GM23338 (cell line): ENCODE results near the gene CTXN3. TPM values are rescaled to one million over a fixed set of nuclear protein-coding genes. Genes with fewer than 3 reads are reported as not detected.

Experiments
- ATAC-seq: fragments of 200-7000 bp; cut with Tn5 transposase; 3 replicates; pipeline ENCODE4 v1.9.1; 2020
- DNase-seq: peaks from one replicate; pipeline ENCODE4 v3.0.0-alpha.2; 2015; ENCODE audit warnings: low spot score
- H2AFZ ChIP-seq: fragments of 200-600 bp; sonication (generic); 2 replicates; pipeline ENCODE4 v1.8.0; 2016; ENCODE audit warnings: antibody characterized with exemption, mild to moderate bottlenecking, moderate library complexity
- H3F3A ChIP-seq: fragments of 200-600 bp; sonication (generic); replicated peaks from 2 replicates; pipeline ENCODE4 v1.8.0; 2017; ENCODE audit warnings: antibody characterized with exemption, mixed run types, low read depth
- H3K27ac ChIP-seq: fragments of 200-600 bp; sonication (generic); 2 replicates; pipeline ENCODE4 v1.6.1; 2016; ENCODE audit warnings: low read depth
- H3K27me3 ChIP-seq: fragments of 200-600 bp; sonication (generic); 2 replicates; pipeline ENCODE4 v1.8.0; 2016; ENCODE audit warnings: mild to moderate bottlenecking, mixed run types, moderate library complexity; ENCODE audit not compliant: insufficient read depth
- H3K36me3 ChIP-seq: fragments of 200-600 bp; sonication (generic); 2 replicates; pipeline ENCODE4 v1.8.0; 2016; ENCODE audit warnings: mild to moderate bottlenecking; ENCODE audit not compliant: insufficient read depth
- H3K4me1 ChIP-seq: fragments of 200-600 bp; sonication (generic); 2 replicates; pipeline ENCODE4 v1.8.0; 2016; ENCODE audit warnings: mild to moderate bottlenecking, moderate library complexity; ENCODE audit not compliant: insufficient read depth
- H3K4me2 ChIP-seq: fragments of 200-600 bp; sonication (generic); 2 replicates; pipeline ENCODE4 v1.7.1; 2017; ENCODE audit warnings: mixed run types
- H3K4me3 ChIP-seq: fragments of 200-600 bp; sonication (generic); 2 replicates; pipeline ENCODE4 v1.6.1; 2016; ENCODE audit warnings: mixed run types
- H3K79me2 ChIP-seq: fragments of 200-600 bp; sonication (generic); replicated peaks from 2 replicates; pipeline ENCODE4 v1.8.0; 2017; ENCODE audit warnings: mild to moderate bottlenecking; ENCODE audit not compliant: insufficient read depth
- H3K9me2 ChIP-seq: fragments of 200-600 bp; sonication (generic); 2 replicates; pipeline ENCODE4 v1.8.0; 2017; ENCODE audit not compliant: insufficient read depth
- H4K20me1 ChIP-seq: fragments of 200-600 bp; sonication (generic); replicated peaks from 2 replicates; pipeline ENCODE4 v1.8.0; 2017; ENCODE audit warnings: mild to moderate bottlenecking; ENCODE audit not compliant: insufficient read depth
- H3K27ac Mint-ChIP-seq: 2 replicates; pipeline ENCODE4 v1.8.0; 2020; ENCODE audit warnings: inconsistent platforms, mild to moderate bottlenecking, moderate library complexity, mixed read lengths
- H3K27me3 Mint-ChIP-seq: 3 replicates; pipeline ENCODE4 v1.8.0; 2022; ENCODE audit warnings: low read depth, mild to moderate bottlenecking, moderate library complexity, mixed read lengths, inconsistent platforms; ENCODE audit not compliant: insufficient read depth, poor library complexity
- H3K36me3 Mint-ChIP-seq: 3 replicates; pipeline ENCODE4 v1.8.0; 2021; ENCODE audit warnings: low read depth, mild to moderate bottlenecking, inconsistent platforms, moderate library complexity, mixed read lengths
- H3K4me1 Mint-ChIP-seq: 3 replicates; pipeline ENCODE4 v1.8.0; 2020; ENCODE audit warnings: mild to moderate bottlenecking, inconsistent platforms, mixed read lengths
- H3K4me3 Mint-ChIP-seq: 3 replicates; pipeline ENCODE4 v1.8.0; 2021; ENCODE audit warnings: moderate library complexity, mild to moderate bottlenecking, inconsistent platforms, mixed read lengths
- H3K9me3 Mint-ChIP-seq: 3 replicates; pipeline ENCODE4 v1.8.0; 2020; ENCODE audit warnings: moderate library complexity, mild to moderate bottlenecking, inconsistent platforms, mixed read lengths
- CREB1 ChIP-seq: fragments of 250-450 bp; sonication (Bioruptor Pico); IDR thresholded peaks from 2 replicates; pipeline ENCODE4 v1.5.0; 2020; ENCODE audit warnings: low read depth, mild to moderate bottlenecking, moderate library complexity
- CTCF ChIP-seq, 2 experiments: fragments of 200-600 bp in 1 of 2; sonication (generic) in 1 of 2; conservative IDR thresholded peaks; 2 replicates each; pipeline versions ENCODE4 v1.5.1 to v1.6.1; 2016 to 2017; ENCODE audit warnings: antibody characterized with exemption in 2 of 2, low read depth in 2 of 2, mild to moderate bottlenecking in 2 of 2, moderate library complexity in 1 of 2
- ETS1 ChIP-seq: IDR thresholded peaks from 2 replicates; pipeline ENCODE4 v1.6.1; 2016; ENCODE audit warnings: antibody characterized with exemption
- EZH2 ChIP-seq: fragments of 200-600 bp; sonication (generic); IDR thresholded peaks from one replicate; pipeline ENCODE4 v1.8.0; 2017; ENCODE audit warnings: antibody characterized with exemption, mild to moderate bottlenecking, low read depth; ENCODE audit not compliant: unreplicated experiment
- EZH2phosphoT487 ChIP-seq: fragments of 200-600 bp; sonication (generic); IDR thresholded peaks from one replicate; pipeline ENCODE4 v1.8.1; 2018; ENCODE audit warnings: antibody characterized with exemption; ENCODE audit not compliant: unreplicated experiment
- JUNB ChIP-seq: IDR thresholded peaks from one replicate; pipeline ENCODE4 v1.6.1; 2016; ENCODE audit warnings: antibody characterized with exemption; ENCODE audit not compliant: unreplicated experiment
- NANOG ChIP-seq: IDR thresholded peaks from 2 replicates; pipeline ENCODE4 v1.6.1; 2016; ENCODE audit warnings: antibody characterized with exemption, borderline replicate concordance
- POLR2AphosphoS5 ChIP-seq: IDR thresholded peaks from 2 replicates; pipeline ENCODE4 v1.6.1; 2016; ENCODE audit warnings: antibody characterized with exemption, low read depth
- REST ChIP-seq: IDR thresholded peaks from one replicate; pipeline ENCODE4 v1.6.1; 2018; ENCODE audit warnings: antibody characterized with exemption; ENCODE audit not compliant: unreplicated experiment
- STAT1 ChIP-seq: IDR thresholded peaks from one replicate; pipeline ENCODE4 v1.6.1; 2016; ENCODE audit warnings: antibody characterized with exemption; ENCODE audit not compliant: unreplicated experiment
- ZNF114 ChIP-seq: fragments of 250-450 bp; sonication (Bioruptor Pico); IDR thresholded peaks from 2 replicates; pipeline ENCODE4 v1.5.0; 2020; ENCODE audit warnings: mild to moderate bottlenecking, moderate library complexity
- ZNF331 ChIP-seq: fragments of 250-450 bp; sonication (Bioruptor Pico); IDR thresholded peaks from 2 replicates; pipeline ENCODE4 v1.5.0; 2020; ENCODE audit warnings: low read depth, mild to moderate bottlenecking, moderate library complexity
- ZNF462 ChIP-seq: fragments of 250-450 bp; sonication (Bioruptor Pico); IDR thresholded peaks from 2 replicates; pipeline ENCODE4 v1.5.0; 2020; ENCODE audit warnings: mild to moderate bottlenecking, moderate library complexity
- polyA plus RNA-seq: library from polyadenylated mRNA; unstranded; fragments of >200 nt; fragmentation: Nextera tagmentation; extraction: Ambion mirVana; gene quantifications from 2 replicates; pipeline ENCODE4 v1.2.1, GENCODE V29; 2016
- total RNA-seq: library from RNA; depleted of rRNA; stranded (reverse); fragments of >200 nt; shearing (Covaris generic); gene quantifications from 2 replicates; pipeline ENCODE4 v1.2.3, GENCODE V29; 2014

The CTXN3 gene
- total and polyA plus RNA-seq, 2 experiments from 2014 or later: not detected

- H3F3A ChIP-seq: no peaks in the 10 kb centered on the region
- no peaks in the 10 kb centered on the region for H3K36me3 ChIP-seq
- no peak for DNase-seq
- no peak overlapping the region for H3K4me3 ChIP-seq
- H2AFZ ChIP-seq: no peak overlapping the region
- no peaks in the 10 kb centered on the region for H4K20me1 ChIP-seq
- H3K4me1 Mint-ChIP-seq: peaks cover 10% of the 10 kb centered on the region
- no peak overlapping the region for H3K27ac Mint-ChIP-seq
- no peak overlapping the region for H3K4me2 ChIP-seq
- no peak for TF ChIP-seq EZH2
- no peak for TF ChIP-seq CREB1
- TF ChIP-seq POLR2AphosphoS5: no peak
- TF ChIP-seq JUNB: no peak
- no peak for TF ChIP-seq ZNF462 (CRISPR knock-in tag)
- TF ChIP-seq CTCF (conservative IDR thresholded peaks at IDR 0.05; ENCODE audit: low read depth in 2 of 2): no peak
- no peak for TF ChIP-seq NANOG
- no peak for TF ChIP-seq ZNF331 (CRISPR knock-in tag)
- no peak for TF ChIP-seq EZH2phosphoT487
- TF ChIP-seq ZNF114 (CRISPR knock-in tag): no peak
- TF ChIP-seq STAT1: no peak
- no peak for TF ChIP-seq REST
- no peak for TF ChIP-seq ETS1
- no peaks in the 10 kb centered on the region for H3K79me2 ChIP-seq
- peaks cover 12% of the 10 kb centered on the region; the same call in 1 of the 2 replicates for H3K4me1 ChIP-seq
- no peaks in the 10 kb centered on the region for H3K27me3 ChIP-seq
- no peak overlapping the region for H3K27ac ChIP-seq
- no peaks in the 10 kb centered on the region; the same call in 2 of the 3 replicates for H3K9me3 Mint-ChIP-seq
- H3K4me3 Mint-ChIP-seq: no peak overlapping the region
- H3K27me3 Mint-ChIP-seq: peaks cover 3% of the 10 kb centered on the region
- no peak for ATAC-seq
- peaks cover 3% of the 10 kb centered on the region; the same call in 1 of the 2 replicates for H3K9me2 ChIP-seq
- H3K36me3 Mint-ChIP-seq: no peaks in the 10 kb centered on the region; the same call in 2 of the 3 replicates
These were observed 28.9 kb upstream of the CTXN3 start for GRCh38 chr5:127619908-127620479.
